ENCODE results near the gene HIVEP2.
"Not testable (repeated sequence)": the region's sequence is repeated elsewhere in the genome, so short reads cannot be mapped to it uniquely, and the experiment has no call there.

HIVEP2 gene, protein sequence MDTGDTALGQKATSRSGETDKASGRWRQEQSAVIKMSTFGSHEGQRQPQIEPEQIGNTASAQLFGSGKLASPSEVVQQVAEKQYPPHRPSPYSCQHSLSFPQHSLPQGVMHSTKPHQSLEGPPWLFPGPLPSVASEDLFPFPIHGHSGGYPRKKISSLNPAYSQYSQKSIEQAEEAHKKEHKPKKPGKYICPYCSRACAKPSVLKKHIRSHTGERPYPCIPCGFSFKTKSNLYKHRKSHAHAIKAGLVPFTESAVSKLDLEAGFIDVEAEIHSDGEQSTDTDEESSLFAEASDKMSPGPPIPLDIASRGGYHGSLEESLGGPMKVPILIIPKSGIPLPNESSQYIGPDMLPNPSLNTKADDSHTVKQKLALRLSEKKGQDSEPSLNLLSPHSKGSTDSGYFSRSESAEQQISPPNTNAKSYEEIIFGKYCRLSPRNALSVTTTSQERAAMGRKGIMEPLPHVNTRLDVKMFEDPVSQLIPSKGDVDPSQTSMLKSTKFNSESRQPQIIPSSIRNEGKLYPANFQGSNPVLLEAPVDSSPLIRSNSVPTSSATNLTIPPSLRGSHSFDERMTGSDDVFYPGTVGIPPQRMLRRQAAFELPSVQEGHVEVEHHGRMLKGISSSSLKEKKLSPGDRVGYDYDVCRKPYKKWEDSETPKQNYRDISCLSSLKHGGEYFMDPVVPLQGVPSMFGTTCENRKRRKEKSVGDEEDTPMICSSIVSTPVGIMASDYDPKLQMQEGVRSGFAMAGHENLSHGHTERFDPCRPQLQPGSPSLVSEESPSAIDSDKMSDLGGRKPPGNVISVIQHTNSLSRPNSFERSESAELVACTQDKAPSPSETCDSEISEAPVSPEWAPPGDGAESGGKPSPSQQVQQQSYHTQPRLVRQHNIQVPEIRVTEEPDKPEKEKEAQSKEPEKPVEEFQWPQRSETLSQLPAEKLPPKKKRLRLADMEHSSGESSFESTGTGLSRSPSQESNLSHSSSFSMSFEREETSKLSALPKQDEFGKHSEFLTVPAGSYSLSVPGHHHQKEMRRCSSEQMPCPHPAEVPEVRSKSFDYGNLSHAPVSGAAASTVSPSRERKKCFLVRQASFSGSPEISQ (N-terminal part only)

DNA sequence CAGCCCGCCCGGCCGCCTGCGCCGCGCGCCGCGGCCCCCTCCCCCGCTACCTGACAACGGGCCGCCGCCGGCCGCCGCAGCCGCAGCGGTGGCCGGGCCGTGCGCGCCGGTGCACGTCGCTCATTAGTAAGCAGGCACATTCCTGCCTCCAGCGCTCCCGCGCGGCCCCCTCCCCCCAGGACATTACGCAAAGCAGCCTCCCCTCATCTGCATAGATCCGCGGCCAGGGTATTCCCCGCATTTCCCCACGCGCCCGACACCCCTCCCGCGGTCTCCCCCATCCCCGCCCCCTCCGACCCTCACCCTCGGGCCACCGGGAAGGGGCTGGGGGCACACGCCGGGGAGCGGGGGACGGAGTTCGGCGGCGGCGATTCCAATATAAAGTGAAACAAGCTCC, at the start of gene HIVEP2:
Gene HIVEP2, minus strand, starts transcription at position 128 of the 397 bp plus-strand sequence. CDS start 170,438 bp downstream, outside the sequence.
- no peak for FAIRE-seq

DNA sequence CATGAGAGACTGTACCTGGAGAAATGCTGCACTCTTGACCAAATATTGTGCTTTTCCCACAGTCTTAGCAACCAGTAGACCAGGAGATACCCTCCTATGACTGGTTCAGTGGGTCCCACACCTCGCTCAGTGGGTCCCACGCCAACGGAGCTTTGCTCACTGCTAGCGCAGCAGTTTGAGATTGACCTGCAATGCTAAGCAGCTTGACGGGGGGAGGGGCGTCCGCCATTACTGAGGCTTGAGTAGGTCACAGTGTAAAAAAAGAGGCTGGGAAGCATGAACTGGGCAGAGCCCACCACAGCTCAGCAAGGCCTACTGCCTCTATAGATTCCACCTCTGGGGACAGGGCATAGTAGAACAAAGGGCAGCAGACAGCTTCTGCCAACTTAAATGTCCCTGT, 49.0 kb upstream of the HIVEP2 start:
- FAIRE-seq = no peak

DNA sequence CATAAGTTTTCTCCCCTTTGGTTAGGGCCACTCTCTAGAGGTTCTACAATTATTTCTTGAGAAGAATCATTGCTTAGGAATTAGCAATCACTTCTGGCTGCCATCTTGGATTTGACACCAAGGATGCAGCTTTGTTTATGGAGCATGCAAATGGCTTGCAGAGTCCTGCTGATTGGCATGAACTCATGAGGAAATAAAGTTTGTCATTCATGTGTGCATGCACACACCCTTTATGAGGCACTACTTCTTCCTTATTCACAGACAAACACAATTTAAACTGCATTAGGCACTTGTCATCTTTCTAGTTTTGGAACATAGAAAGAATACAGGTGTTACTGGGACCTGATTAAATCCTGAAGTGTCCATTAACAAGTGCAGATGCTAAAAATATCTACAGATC, 42.5 kb upstream of the HIVEP2 start:
- FAIRE-seq = no peak

DNA sequence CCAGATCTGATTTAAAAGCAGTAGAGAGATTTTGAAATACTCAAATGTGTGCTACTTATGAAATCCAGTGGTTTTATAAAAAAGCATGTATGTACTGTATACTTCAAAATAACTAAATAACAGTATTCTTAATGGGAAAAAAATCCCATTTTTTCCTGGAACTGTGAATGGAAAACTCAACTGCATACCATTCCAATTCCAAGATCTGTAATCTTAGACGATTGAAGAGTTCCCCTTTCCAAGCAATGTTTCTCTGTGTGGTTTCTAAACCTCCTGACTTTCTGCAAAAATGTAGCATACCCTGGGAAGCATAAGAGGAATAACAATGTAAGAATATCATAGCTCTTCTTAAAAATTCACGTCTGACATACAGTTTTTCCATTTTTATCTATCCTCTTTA, 40.3 kb upstream of the HIVEP2 start:
- FAIRE-seq = no peak

DNA sequence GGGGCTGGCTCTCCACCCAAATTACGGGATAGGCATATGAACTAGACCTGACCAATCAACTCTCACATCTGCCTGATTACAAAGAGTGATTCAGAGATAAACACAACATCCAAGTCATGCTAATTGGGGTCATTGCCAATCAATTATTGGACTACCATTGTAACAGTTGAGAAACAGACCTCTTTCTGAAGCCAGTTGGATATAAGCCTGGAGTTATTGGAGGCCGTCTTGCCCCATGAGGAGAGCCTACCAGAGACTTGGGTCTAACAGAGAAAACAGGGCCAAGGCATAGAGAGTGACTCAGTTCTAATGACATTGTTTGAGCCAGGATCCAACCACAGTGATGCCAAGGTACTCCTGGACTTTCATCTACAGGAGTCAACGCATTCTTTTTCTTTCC, 39.4 kb upstream of the HIVEP2 start:
- no peak for FAIRE-seq

DNA sequence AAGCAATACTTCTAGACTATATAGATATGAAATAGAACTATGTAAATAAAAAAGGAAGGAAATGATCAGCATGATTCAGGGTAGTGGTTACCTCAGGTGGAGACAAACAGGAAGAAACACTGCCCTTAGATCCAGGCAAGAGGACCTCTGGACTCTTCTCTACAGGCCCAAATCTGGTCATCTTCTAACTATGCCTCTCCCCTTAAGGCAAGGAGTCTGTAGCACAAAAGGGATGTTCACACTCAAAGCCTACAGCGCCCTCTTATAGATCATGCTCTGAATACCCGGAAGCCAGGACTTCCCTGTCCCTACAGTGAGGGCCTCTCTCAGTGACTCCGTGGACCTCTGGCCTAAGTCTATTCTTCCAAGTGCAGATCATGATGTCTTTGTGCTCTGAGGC, 30.4 kb upstream of the HIVEP2 start:
- FAIRE-seq = no peak

DNA sequence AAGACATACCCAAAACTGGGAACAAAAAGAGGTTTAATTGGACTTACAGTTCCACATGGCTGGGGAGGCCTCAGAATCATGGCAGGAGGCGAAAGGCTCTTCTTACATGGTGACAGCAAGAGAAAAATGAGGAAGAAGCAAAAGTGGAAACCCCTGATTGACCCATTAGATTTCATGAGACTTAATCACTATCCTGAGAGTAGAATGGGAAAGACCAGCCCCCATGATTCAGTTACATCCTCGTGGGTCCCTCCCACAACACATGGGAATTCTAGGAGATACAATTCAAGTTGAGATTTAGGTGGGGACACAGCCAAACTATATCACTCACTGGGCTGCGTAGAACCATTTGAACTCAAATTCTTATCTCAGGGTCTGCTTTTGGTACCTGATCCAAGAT, 26.0 kb upstream of the HIVEP2 start:
- not testable (repeated sequence) for FAIRE-seq

DNA sequence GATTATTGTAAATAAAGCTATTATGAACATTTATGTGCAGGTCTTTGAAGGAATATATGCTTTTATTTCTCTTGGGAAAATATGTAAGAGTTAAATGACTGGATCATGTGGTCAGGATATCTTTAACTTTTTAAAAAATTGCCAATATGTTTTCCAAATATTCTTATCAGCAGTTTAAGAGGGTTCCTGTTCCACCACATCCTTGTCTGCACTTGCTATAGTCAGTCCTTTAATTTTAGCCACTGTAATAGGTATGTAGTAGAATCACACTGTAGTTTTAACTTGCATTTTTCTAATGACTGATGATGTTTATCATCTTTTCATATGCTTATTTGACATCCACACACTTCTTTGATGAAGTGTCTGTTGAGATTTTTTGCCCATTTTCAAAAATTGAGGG, 23.6 kb upstream of the HIVEP2 start:
- no peak for FAIRE-seq

DNA sequence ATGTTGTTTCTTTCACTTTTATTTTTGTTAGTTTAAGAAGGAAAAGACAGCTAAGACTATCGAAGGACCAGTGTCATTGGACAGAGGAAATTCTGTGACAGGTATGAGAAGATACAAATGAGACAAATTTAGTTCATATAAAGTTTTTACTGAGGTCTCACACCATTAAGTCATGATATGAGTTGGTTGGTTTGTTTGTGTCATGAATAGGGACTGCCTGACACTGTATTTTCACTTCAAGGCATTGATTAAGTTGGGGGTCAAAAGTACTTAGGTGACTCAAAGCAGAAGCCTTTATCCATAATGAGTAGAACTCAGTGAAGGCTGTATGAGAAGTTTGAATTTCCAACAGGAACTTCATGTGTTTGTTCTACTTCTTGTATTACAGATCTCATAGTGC, 21.3 kb upstream of the HIVEP2 start:
- no peak for FAIRE-seq

DNA sequence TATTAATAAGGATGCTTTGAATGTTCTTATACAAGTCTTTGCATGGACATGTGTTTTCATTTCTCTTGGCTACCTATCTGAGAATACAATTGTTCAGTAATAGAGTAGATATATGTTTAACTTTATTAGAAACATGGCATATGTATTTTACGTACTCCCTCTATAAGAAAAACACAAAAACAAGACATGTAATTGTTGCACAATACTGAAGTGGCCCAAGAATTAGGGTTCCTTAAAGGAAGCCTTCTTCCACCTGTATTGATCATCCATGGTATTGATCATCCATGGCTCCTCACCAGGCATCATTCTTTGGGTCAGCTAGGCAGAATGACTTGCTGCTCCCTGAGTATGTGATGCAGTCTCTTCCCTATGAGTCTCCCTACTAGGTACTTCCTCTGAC, 20.2 kb upstream of the HIVEP2 start:
- no peak for FAIRE-seq

DNA sequence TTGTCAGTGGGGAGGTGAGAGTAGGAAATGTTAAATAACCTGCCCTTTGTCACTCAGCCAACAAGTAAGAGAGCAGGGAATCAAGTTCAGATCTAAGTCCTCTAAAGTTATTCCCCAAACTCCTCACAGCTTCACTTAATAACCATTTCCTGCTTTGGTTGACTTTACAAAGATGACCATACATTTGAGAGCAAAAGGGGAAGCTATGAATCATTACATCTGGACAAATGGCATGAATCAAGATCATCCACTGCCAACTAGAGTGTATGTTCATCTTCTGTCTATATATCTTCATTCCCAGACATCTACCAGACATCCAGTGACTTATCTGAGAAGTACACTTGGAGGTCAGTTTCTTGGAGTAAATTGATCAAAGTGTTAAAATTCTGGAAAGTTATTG, 15.1 kb upstream of the HIVEP2 start:
- no peak for FAIRE-seq

DNA sequence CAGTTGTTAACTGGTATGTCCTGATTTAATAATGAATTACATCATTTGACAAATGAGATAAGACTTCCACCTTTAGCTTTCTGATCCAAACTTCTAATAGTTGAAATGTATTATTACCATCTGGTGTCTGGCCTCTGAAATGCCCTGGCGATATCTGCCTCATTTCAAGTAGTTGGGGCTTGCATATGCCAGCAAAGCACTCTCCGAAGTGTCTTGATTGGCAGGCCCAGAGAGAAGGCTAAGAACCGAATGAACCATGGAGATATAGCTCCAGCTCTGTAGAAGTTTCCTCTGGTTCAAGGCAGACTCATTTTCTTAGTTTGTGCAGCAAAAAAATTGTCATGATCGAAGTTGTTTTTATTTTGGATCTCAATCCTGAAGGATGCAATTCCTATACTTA, 13.4 kb upstream of the HIVEP2 start:
- no peak for FAIRE-seq

DNA sequence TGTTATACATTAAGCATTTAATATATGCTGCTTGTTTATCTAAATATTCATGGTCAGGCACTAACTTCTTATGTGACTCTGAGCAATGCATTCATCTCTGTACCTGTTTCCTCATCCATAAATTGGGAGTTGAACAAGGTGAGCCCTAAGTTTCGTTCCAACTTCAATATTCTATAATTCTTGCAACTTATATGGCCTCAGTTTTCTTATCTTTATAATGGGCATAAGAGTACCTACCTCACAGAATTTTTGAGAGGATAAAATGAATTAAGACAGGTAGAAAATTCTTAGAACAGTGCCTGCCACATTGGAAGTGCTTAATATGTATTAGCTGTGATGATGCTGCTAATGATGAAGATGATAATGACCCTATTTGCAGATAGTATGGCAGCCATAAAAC, 11.8 kb upstream of the HIVEP2 start:
- no peak for FAIRE-seq

DNA sequence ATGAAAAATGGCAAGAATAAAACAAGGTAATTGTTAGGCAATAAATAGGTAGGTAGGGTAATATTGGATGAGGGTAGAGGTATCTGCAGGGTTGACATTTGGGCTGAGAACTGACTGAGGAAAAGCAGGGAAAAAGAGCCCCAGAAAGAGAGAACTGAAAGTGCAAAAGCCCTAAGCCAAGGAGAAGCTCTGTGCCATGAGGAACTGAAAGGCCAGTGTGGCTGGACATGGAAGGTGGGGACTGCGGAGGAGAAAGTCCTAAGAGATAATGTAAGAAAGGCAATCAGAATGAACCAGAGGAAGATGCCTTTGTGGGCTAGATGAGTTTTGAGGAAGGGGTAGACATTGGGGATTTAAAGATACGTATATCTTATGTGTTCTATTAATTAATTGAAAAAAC, 9.9 kb upstream of the HIVEP2 start:
- FAIRE-seq = no peak

DNA sequence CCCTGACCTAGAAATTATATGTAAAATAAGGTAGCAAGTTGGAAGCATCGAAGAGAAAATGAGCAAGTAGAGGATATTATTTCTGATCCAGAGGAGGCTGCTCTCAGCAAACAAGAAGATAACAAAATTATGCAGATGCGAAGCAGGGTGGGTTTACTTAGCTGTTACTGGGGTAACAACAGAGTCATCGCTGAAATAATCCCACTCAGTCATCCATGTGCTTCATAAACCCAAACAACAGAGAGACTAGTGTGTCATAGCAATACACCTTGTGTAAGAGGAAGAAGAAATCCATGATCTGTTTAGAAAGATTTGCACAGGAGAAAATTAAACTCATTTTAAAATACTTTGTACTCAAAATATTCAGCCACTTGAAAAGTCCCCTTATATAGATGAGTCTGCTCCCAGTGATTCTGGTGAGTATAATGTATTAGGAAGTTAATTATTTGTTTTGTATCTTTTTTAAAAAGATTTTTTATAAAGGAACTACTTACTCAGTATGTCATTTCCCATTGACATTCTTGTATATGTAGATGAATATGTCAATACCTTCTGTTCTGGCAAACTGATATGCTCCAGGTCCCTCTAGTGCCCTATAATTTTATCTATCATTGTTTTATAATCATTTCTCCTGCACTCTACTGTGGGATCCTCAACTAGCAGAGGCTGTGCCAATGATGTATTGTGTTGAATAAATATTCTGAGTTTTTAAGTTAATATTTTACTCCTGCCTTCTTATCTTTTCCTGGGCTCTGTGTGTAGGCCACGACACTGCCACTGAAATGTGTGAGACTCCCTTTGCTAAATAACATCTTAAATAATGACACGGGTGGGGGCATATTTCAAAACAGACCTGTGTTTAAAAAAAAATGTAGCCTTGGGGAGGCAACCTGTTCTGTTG, 8.6 kb upstream of the HIVEP2 start:
- no peak for FAIRE-seq

DNA sequence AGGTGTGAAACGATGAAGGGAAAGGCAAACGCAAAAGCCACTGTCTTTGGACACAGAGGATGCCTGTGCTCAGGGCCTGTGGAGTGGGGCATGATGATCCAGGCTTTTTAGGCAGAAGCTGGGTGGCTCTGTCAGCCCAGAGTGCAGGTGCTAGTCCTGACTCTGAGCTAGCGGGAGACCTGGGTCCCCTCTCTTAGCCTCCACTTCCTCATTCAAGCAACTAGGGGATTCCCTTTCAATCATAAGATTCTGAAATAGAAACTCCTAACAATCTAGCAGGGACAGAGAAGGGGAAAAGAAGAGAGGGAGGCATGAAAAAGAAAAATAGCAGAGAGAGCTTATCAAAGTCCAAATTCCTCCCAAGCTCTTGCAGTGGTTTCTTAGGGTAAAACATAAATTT, 7.6 kb upstream of the HIVEP2 start:
- FAIRE-seq = no peak

DNA sequence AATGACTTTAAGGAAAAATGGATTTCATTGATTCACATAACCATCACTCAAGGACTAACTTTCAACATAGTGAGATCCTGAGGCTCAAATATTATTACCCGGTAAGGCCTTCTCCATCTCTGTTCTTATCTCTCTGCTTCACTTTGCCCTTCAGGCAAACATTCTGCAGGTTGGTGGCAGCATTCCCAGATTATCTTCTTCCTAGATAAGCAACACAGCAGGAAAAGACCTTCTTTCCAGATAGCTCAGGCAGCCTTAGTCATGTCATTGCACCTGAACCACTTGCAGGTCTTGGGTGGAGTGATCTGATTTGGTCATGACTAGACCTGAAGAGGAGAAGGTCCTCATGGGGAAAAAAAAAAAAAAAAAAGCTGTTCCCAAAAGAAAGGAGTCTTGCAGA, 5.3 kb upstream of the HIVEP2 start:
- no peak for FAIRE-seq

DNA sequence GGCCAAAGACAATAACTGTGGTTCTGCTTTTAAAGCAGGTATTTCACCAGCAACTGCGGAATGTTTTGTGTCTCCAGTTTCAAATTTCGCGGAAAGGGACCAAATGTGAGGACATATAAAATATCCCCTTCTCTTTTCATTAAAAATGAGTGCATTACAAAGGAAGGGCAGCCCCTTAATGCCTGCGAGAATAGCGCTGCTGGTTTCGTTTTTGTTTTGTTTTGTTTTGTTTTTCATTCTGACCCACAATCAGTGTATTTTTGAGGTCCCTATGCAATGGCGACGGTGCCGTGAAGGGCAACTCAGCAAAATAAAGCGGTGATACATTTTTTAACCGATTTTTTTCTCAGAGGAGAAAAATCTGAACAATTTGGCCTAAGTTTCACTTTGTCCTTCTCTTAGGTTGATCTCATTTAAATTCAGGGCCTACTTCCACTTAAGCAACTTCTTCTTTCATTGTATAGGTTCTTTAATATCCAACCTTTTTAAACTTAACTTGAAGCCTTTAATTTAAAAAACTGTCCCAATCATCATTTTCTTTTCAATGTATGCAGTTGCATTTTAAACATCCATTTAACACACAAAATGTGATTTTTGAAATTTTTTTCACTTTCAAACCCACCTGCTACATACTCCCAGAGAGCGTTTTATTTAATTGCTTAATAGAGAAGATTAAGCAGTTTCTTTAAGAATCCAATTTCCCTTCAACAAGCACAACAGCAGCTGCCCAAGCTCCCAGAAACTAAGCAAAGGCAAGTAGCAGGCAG, 2.9 kb upstream of the HIVEP2 start:
- FAIRE-seq = no peak

DNA sequence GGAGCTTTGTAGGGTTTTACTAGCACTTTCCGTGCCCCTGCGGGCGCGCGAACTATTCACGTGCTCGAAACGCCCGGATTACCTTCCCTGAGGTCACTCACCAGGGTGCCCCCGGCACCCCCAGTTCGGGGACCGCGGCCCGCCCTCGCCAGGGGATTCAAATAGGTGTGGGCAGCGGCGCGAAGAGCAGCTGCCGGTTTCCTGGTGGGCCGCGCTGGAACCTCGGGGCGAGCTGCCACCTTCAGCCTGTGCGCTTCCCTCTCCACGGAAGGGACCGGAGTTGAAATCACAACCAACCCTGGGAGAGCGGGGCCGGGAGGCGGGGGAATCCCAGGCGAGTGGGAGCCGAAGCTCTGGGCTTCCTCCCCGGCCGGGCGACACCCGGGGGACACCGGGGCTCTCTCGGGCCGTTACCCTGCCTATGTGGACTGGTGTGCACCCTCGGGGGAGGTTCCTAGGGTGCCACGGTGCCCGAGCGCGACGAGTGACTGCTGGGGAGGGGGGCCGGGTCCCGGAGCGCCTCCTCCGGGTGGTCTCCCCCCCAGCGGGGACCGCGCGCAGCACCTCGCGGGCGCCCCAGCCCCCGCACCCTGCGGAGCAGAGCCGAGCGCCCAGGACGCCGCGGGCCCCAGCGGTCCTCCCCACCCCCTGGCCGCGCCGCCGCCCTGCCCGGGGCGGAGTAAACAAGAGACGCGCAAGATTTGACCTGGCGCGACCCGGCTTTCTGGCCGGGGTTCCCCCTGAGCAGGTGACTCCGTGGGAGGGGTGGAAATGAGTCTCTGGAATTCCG, 2.1 kb upstream of the HIVEP2 start:
- FAIRE-seq = no peak

DNA sequence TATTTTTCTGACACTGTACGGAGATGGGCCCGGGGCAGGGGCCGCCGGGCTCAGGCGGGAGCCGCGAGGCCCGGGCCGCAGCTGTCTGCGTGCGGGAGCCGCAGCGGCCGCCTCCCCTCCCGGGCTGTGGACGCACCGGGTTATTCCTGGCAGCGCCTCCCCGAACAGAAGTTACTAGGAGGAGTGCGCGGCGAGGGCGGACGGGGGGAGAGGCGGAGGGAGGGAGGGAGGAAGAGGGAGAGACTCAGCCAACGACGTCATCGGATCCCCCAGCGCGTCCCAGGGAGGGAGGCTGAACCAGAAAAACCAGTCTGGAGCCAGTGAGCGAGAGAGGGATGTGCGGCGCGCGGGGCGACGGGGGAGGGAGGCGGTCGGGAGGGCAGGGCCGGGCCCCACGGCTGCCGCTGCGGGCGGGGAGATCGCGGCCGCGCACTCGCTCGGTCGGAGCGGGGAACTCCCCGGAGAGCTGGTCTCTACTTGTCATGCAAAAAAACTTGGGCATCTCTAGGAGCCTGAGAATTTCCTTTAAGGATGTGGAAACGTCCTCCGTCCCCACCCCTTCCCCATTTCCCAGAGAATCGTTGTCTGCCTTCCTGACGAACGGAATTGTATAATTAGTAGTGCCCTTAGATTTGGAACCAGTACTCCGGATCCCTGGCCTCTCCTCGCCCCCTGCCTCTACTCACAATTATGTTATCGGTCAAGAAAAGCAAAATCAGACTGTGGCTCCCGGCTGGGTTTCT, 1.4 kb upstream of the HIVEP2 start:
- no peak for FAIRE-seq
